GM19351 (cell line): Measurements from ENCODE around the gene OR52E5.

Experiments used
- ATAC-seq: cut with Tn5 transposase; IDR thresholded peaks from one replicate; pipeline ENCODE4 v1.9.1; 2021; ENCODE audit warnings: mild to moderate bottlenecking, moderate library complexity; ENCODE audit not compliant: unreplicated experiment

The OR52E5 gene

GRCh38 chr11:5932671-5933070 is 39.7 kb downstream of the OR52E5 start:
- ATAC-seq = no peak

GRCh38 chr11:5933116-5933515 is 40.1 kb downstream of the OR52E5 start:
- no peak for ATAC-seq

- no peak for ATAC-seq
Measured at GRCh38 chr11:5937868-5938602, 45.0 kb downstream of the OR52E5 start.

GRCh38 chr11:5938603-5938965 is 45.6 kb downstream of the OR52E5 start:
- no peak for ATAC-seq

- no peak for ATAC-seq
Measured at GRCh38 chr11:5940748-5941147, 47.7 kb downstream of the OR52E5 start.

GRCh38 chr11:5941951-5942350 is 48.9 kb downstream of the OR52E5 start, which contains the start of gene OR56A3:
OR56A3 (plus strand) TSS chr11:5942251; CDS start chr11:5947347, 5,096 bp downstream.
- ATAC-seq = no peak
